K562 (cell line): Measurements from ENCODE around the gene SLC22A16.

Experiments used
- FIP1L1 ChIP-seq: fragments of 200-400 bp; formaldehyde crosslinking; IDR thresholded peaks from 2 replicates; pipeline ENCODE4 v1.6.1; 2018; ENCODE audit warnings: mild to moderate bottlenecking, low read depth, low read length; ENCODE audit not compliant: poor library complexity, severe bottlenecking
- ILK ChIP-seq: fragments of 450-650 bp; IDR thresholded peaks from 2 replicates; pipeline ENCODE4 v1.6.1; 2016; ENCODE audit warnings: missing genetic modification characterization, low read depth, mild to moderate bottlenecking, missing compliant biosample characterization, moderate library complexity, borderline replicate concordance
- SIX5 ChIP-seq, 2 experiments: IDR thresholded peaks; 2 replicates each; pipeline ENCODE4 v1.6.1; 2011; ENCODE audit warnings: low read length in 2 of 2, borderline replicate concordance in 1 of 2, low read depth in 1 of 2, mild to moderate bottlenecking in 1 of 2, moderate library complexity in 1 of 2; ENCODE audit not compliant: insufficient read depth in 1 of 2
- SMC3 ChIP-seq: conservative IDR thresholded peaks from 2 replicates; pipeline ENCODE4 v1.6.1; 2011; ENCODE audit warnings: low read depth, low read length, improper control_type of control experiment; ENCODE audit not compliant: insufficient read depth
- TCF7L2 ChIP-seq: fragments of 150-350 bp; IDR thresholded peaks from 2 replicates; pipeline ENCODE4 v1.6.1; 2016; ENCODE audit warnings: low read depth, mild to moderate bottlenecking, low read length, moderate library complexity
- YY1 ChIP-seq, 3 experiments: IDR thresholded peaks; 2 replicates each; pipeline ENCODE4 v1.6.1; 2011; ENCODE audit warnings: low read length in 2 of 3, mild to moderate bottlenecking in 2 of 3, moderate library complexity in 2 of 3, borderline replicate concordance in 1 of 3, control low read depth in 1 of 3, low read depth in 1 of 3; ENCODE audit not compliant: insufficient read depth in 3 of 3, insufficient replicate concordance in 2 of 3, control insufficient read depth in 1 of 3, insufficient read length in 1 of 3; ENCODE audit errors: extremely low read depth in 1 of 3
- ZBTB8A ChIP-seq: fragments of 450-650 bp; IDR thresholded peaks from 2 replicates; pipeline ENCODE4 v1.6.1; 2018; ENCODE audit warnings: mild to moderate bottlenecking, moderate library complexity; ENCODE audit not compliant: partially characterized antibody

DNA sequence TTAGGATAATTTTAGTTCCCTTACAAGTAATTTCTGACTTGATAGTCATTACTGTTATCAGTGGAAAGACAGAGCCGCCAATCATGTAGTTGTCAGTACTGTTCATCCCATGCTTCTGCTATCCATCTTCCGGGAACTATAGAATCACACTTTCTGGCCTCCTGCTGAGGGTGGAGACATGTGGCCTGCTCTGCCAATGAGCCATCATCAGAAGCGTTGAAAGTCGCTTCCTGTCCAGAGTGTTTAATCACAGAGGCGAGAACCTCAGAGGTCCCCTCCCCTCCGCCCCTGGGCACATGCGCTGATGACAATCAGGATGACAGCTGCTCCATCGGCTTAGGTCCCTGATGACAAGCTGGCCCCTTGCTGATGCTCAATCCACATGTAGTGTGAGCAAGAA is 64.1 kb downstream of the SLC22A16 start:
- TF ChIP-seq YY1 (IDR thresholded peaks at IDR 0.05; ENCODE audit: borderline replicate concordance in 1 of 3, control insufficient read depth in 1 of 3, extremely low read depth in 1 of 3, insufficient read depth in 3 of 3, insufficient read length in 1 of 3, insufficient replicate concordance in 2 of 3, low read depth in 1 of 3, low read length in 2 of 3), result no peak
- no peak for TF ChIP-seq SIX5 (IDR thresholded peaks at IDR 0.05; ENCODE audit: borderline replicate concordance in 1 of 2, insufficient read depth in 1 of 2, low read depth in 1 of 2, low read length in 2 of 2)
- no peak for TF ChIP-seq ILK
- no peak for TF ChIP-seq FIP1L1
- no peak for TF ChIP-seq ZBTB8A
- TF ChIP-seq SMC3, result no peak
- no peak for TF ChIP-seq TCF7L2
